ENCODE results near the gene NRP2.

Gene NRP2

GRCh38 chr2:205706769-205707381, 24.6 kb downstream of the NRP2 start:
- peak; percentile 90 for DNase-seq (ENCODE audit: low spot score)

- no peak for DNase-seq (ENCODE audit: low spot score)
These were observed 25.9 kb downstream of the NRP2 start for GRCh38 chr2:205708231-205708631.

GRCh38 chr2:205709319-205709718, 27.0 kb downstream of the NRP2 start:
- no peak for DNase-seq (ENCODE audit: low spot score)

- no peak for DNase-seq (ENCODE audit: low spot score)
These were observed 30.2 kb downstream of the NRP2 start for GRCh38 chr2:205712508-205712907.

- DNase-seq (ENCODE audit: low spot score) = no peak
These were observed 30.8 kb downstream of the NRP2 start for GRCh38 chr2:205713086-205713485.

- DNase-seq (ENCODE audit: low spot score) = peak; percentile 14
These were observed 31.9 kb downstream of the NRP2 start for GRCh38 chr2:205714058-205714776.

GRCh38 chr2:205714789-205715720, 32.8 kb downstream of the NRP2 start:
- DNase-seq (ENCODE audit: low spot score) = no peak

GRCh38 chr2:205715831-205716525, 33.7 kb downstream of the NRP2 start:
- no peak for DNase-seq (ENCODE audit: low spot score)

GRCh38 chr2:205717175-205717846, 35.0 kb downstream of the NRP2 start:
- no peak for DNase-seq (ENCODE audit: low spot score)

GRCh38 chr2:205717999-205718398, 35.7 kb downstream of the NRP2 start:
- no peak for DNase-seq (ENCODE audit: low spot score)

- DNase-seq (ENCODE audit: low spot score) = no peak
These were observed 37.5 kb downstream of the NRP2 start for GRCh38 chr2:205719847-205720246.

GRCh38 chr2:205720451-205720902, 38.2 kb downstream of the NRP2 start:
- DNase-seq (ENCODE audit: low spot score) = no peak

- peak; percentile 42 for DNase-seq (ENCODE audit: low spot score)
These were observed 38.8 kb downstream of the NRP2 start for GRCh38 chr2:205721057-205721449.

GRCh38 chr2:205722283-205722918, 40.1 kb downstream of the NRP2 start:
- DNase-seq (ENCODE audit: low spot score) = no peak

- no peak for DNase-seq (ENCODE audit: low spot score)
These were observed 40.9 kb downstream of the NRP2 start for GRCh38 chr2:205723179-205723578.

- DNase-seq (ENCODE audit: low spot score) = no peak
These were observed 42.8 kb downstream of the NRP2 start for GRCh38 chr2:205725059-205725458.

- no peak for DNase-seq (ENCODE audit: low spot score)
These were observed 44.2 kb downstream of the NRP2 start for GRCh38 chr2:205726506-205726905.

GRCh38 chr2:205727174-205727573, 44.9 kb downstream of the NRP2 start:
- no peak for DNase-seq (ENCODE audit: low spot score)

GRCh38 chr2:205728366-205728765, 46.1 kb downstream of the NRP2 start:
- no peak for DNase-seq (ENCODE audit: low spot score)

GRCh38 chr2:205730191-205730590, 47.9 kb downstream of the NRP2 start:
- DNase-seq (ENCODE audit: low spot score) = no peak
